ENCODE results near the gene PAFAH2.

The PAFAH2 gene

DNA sequence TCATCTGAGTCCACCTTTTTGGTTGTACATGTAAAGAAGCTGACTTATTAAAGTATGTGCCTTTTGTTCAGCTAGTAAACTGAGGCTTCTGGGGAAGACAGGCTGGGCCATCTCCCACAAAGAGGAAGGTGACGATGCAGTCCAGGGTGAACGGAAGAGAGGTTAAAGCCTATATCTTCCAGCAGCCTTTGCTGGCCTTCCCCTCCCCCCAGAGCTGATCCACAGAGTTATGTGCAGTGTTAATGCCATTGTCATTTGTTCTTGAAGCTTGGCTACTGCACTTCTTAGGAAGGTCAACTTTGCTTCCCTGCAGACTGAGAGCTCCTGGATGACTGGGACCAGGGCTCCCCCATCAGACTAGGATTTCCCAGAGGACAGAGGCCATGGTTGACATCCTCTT lies 45.9 kb upstream of the PAFAH2 start:
- TF ChIP-seq, protein P1, sequence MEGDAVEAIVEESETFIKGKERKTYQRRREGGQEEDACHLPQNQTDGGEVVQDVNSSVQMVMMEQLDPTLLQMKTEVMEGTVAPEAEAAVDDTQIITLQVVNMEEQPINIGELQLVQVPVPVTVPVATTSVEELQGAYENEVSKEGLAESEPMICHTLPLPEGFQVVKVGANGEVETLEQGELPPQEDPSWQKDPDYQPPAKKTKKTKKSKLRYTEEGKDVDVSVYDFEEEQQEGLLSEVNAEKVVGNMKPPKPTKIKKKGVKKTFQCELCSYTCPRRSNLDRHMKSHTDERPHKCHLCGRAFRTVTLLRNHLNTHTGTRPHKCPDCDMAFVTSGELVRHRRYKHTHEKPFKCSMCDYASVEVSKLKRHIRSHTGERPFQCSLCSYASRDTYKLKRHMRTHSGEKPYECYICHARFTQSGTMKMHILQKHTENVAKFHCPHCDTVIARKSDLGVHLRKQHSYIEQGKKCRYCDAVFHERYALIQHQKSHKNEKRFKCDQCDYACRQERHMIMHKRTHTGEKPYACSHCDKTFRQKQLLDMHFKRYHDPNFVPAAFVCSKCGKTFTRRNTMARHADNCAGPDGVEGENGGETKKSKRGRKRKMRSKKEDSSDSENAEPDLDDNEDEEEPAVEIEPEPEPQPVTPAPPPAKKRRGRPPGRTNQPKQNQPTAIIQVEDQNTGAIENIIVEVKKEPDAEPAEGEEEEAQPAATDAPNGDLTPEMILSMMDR (conservative IDR thresholded peaks at IDR 0.05), result no peak
- no peak for TF ChIP-seq ZFX (IDR thresholded peaks at IDR 0.05)
- H3K27ac ChIP-seq, result no peak overlapping the region

DNA sequence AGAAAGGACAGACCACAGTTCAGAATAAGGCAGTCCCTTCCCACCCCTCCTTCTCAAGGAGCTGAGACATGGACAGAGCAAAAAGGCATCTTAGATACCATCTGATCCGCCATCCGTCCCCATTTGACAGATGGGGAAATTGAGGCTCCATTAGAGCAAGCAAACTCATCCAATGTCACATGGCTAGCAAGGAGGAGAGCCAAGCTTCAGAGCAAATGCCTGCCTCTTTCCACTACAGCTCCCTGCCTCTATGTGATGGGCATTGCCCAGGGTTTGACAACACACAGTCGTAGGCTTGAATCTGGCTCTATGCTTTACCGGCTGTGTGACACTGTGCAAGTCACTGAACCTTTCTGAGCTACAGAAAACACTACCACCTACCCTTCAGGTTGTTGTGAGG lies 44.1 kb upstream of the PAFAH2 start:
- H3K27ac ChIP-seq, result no peak overlapping the region
- TF ChIP-seq ZFX (IDR thresholded peaks at IDR 0.05), result no peak
- TF ChIP-seq, protein P1 (conservative IDR thresholded peaks at IDR 0.05), result no peak

DNA sequence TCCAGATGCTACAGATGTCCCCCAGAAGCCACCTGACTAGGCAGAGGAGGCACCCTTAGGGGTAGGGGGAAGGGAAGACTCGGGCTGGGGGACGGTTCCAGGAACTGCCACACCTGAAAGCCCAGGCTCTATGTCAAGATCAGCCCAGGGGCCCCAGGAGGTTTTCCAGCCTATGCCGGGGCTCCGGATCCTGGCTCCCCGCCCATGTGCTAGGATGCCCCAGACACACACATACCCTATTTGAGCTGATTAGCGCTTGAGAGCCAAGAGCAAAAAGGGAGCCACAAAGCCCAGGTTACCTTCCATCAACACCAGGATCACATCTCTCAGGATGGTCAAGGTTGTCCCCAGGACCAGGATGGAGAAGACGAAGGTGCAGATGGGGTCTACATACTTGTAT lies 43.5 kb upstream of the PAFAH2 start:
- no peak overlapping the region for H3K27ac ChIP-seq
- no peak for TF ChIP-seq ZFX (IDR thresholded peaks at IDR 0.05)
- TF ChIP-seq, protein P1 (conservative IDR thresholded peaks at IDR 0.05), result no peak

DNA sequence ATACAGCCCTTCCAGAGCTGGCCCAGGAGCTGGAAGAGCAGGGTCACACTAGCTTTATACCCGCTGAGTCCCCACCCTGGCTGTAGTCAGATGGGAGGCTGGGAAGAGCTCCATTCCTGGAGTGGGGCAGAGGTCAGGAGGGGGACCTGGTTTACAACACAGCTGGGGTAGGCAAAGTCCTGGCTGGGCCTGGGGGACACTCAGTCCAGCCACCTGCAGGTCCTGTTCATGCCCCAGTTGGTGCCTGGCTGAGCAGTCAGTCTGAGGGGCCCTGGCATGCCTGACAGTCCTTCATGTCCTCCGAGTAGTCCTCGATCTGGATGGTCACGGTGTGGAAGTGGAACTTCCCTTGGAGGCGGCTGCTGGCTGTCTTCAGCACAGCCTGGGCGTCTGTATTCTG lies 41.0 kb upstream of the PAFAH2 start:
- H3K27ac ChIP-seq, result no peak overlapping the region
- no peak for TF ChIP-seq ZFX (IDR thresholded peaks at IDR 0.05)
- TF ChIP-seq, protein P1 (conservative IDR thresholded peaks at IDR 0.05), result no peak

DNA sequence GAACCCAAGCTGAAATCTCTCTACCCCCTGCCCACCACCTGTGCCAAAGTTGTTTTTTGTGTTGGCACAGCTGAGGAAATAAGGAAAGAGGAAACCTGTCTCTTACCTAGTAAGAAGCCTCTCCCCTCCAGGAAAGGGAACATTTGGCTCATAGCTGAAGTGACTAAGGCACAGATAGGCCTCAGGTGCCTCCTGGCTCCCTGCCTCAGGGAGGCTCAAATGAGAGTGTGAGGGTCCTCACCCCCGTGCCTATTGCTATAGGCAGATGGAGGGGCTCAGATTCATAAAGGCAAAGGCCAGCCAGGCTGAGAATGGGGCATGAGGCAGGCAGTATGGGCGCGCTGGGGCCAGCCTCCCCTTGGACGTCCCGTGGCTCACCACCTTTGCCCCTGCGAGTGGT lies 40.6 kb upstream of the PAFAH2 start:
- H3K27ac ChIP-seq, result no peak overlapping the region
- no peak for TF ChIP-seq ZFX (IDR thresholded peaks at IDR 0.05)
- TF ChIP-seq, protein P1 (conservative IDR thresholded peaks at IDR 0.05), result no peak

DNA sequence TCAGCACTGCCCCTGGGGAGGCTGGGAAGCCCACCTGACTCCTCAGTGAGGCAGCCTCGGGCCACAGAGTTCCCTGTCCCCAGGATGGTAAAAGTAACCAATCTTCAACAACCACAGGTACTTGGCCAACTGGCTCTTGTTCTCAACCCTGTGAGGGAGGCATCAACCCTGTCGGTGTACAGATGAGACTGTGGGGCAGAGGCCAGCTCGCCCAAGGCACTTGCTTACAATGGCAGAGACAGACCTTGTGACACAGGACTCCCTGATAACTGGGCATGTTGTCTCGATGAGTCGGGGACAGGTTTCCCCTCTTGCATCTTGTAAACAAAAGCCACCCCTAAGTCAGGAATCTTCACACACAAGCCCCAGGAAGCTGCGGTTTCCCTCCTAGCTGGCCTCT lies 40.0 kb upstream of the PAFAH2 start:
- H3K27ac ChIP-seq, result no peak overlapping the region
- no peak for TF ChIP-seq ZFX (IDR thresholded peaks at IDR 0.05)
- TF ChIP-seq, protein P1 (conservative IDR thresholded peaks at IDR 0.05), result no peak

DNA sequence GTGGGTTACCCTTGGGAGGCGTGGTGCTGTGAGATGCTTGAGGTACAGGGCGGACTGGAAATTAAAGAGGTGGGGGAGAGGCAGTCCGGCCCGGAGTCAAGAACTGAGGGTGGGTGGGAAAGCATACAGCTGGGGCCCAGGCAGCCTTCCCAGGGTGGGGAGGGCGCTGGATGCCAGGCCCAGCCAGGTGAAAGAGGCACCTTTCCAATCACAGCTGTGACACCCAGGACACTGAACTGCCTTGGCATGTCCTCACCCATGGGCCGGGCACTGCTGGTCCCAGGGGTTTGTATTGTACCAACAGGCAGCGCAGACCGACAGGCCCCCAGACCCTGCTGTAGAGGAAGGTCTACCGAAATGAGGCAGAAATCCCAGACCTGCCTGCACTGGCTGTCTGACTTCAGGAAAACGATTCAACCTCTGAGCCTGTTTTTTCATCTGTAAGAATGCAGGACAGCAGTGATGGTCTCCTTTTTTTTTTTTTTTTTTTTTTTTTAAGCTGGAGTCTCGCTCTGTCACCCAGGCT lies 39.0 kb upstream of the PAFAH2 start:
- H3K27ac ChIP-seq, result no peak overlapping the region
- TF ChIP-seq ZFX (IDR thresholded peaks at IDR 0.05), result no peak
- TF ChIP-seq, protein P1 (conservative IDR thresholded peaks at IDR 0.05), result no peak

Data from C4-2B (cell line).